ENCODE results near the gene SLC25A47.
"Not testable (repeated sequence)": the region's sequence is repeated elsewhere in the genome, so short reads cannot be mapped to it uniquely, and the experiment has no call there.

Gene SLC25A47

GRCh38 chr14:100294213-100294962, 28.8 kb upstream of the SLC25A47 start:
- TF ChIP-seq CTCF (IDR thresholded peaks at IDR 0.05; ENCODE audit: low read depth, low read length, missing control alignments): no peak
- no peak for DNase-seq (ENCODE audit: extremely low read depth, low read depth)
- no peak overlapping the region for H3K4me3 ChIP-seq (replicated peaks; ENCODE audit: low read depth, low read length)

- TF ChIP-seq CTCF (IDR thresholded peaks at IDR 0.05; ENCODE audit: low read depth, low read length, missing control alignments): no peak
- DNase-seq (ENCODE audit: extremely low read depth, low read depth): no peak
- H3K4me3 ChIP-seq (replicated peaks; ENCODE audit: low read depth, low read length): no peak overlapping the region
Observed at GRCh38 chr14:100294963-100295330, 28.2 kb upstream of the SLC25A47 start.

- no peak overlapping the region for H3K4me3 ChIP-seq (replicated peaks; ENCODE audit: low read depth, low read length)
- no peak for TF ChIP-seq CTCF (IDR thresholded peaks at IDR 0.05; ENCODE audit: low read depth, low read length, missing control alignments)
- no peak for DNase-seq (ENCODE audit: extremely low read depth, low read depth)
Observed at GRCh38 chr14:100295376-100296105, 27.6 kb upstream of the SLC25A47 start.

- TF ChIP-seq CTCF (IDR thresholded peaks at IDR 0.05; ENCODE audit: low read depth, low read length, missing control alignments): no peak
- no peak overlapping the region for H3K4me3 ChIP-seq (replicated peaks; ENCODE audit: low read depth, low read length)
- DNase-seq (ENCODE audit: extremely low read depth, low read depth): no peak
Observed at GRCh38 chr14:100296106-100296651, 27.0 kb upstream of the SLC25A47 start.

GRCh38 chr14:100296729-100297128, 26.4 kb upstream of the SLC25A47 start:
- H3K4me3 ChIP-seq (replicated peaks; ENCODE audit: low read depth, low read length); DNase-seq (ENCODE audit: extremely low read depth, low read depth): not testable (repeated sequence)

GRCh38 chr14:100297320-100298300, 25.5 kb upstream of the SLC25A47 start:
- H3K4me3 ChIP-seq (replicated peaks; ENCODE audit: low read depth, low read length): no peak overlapping the region
- no peak for TF ChIP-seq CTCF (IDR thresholded peaks at IDR 0.05; ENCODE audit: low read depth, low read length, missing control alignments)
- no peak for DNase-seq (ENCODE audit: extremely low read depth, low read depth)
